RWPE2 (cell line): ENCODE results near the gene ACE2.

ENCODE experiments used
- ATAC-seq: fragments of 200-7000 bp; cut with Tn5 transposase; 3 replicates; pipeline ENCODE4 v1.9.1; 2021; ENCODE audit warnings: low read depth
- DNase-seq: peaks from one replicate; pipeline ENCODE4 v3.0.0-alpha.2; 2020; ENCODE audit warnings: low spot score
- H3K27ac ChIP-seq: fragments of 450-650 bp; 2 replicates; pipeline ENCODE4 v1.5.1; 2017; ENCODE audit warnings: mild to moderate bottlenecking; ENCODE audit not compliant: poor library complexity, severe bottlenecking
- H3K27me3 ChIP-seq: fragments of 250-450 bp; sonication (Bioruptor Pico); 2 replicates; pipeline ENCODE4 v1.5.1; 2021; ENCODE audit warnings: mild to moderate bottlenecking, moderate library complexity; ENCODE audit not compliant: insufficient read depth, poor library complexity, severe bottlenecking
- H3K36me3 ChIP-seq: fragments of 250-450 bp; sonication (Bioruptor Pico); 2 replicates; pipeline ENCODE4 v1.5.1; 2020; ENCODE audit warnings: low read depth, mild to moderate bottlenecking, moderate library complexity
- H3K4me1 ChIP-seq: fragments of 250-450 bp; sonication (Bioruptor Pico); 2 replicates; pipeline ENCODE4 v1.5.1; 2021; ENCODE audit warnings: mild to moderate bottlenecking, moderate library complexity; ENCODE audit not compliant: insufficient read depth, poor library complexity, severe bottlenecking
- H3K4me3 ChIP-seq: fragments of 250-450 bp; sonication (Bioruptor Pico); 2 replicates; pipeline ENCODE4 v1.5.1; 2021; ENCODE audit warnings: mild to moderate bottlenecking, moderate library complexity; ENCODE audit not compliant: severe bottlenecking
- H3K9me3 ChIP-seq: fragments of 250-450 bp; sonication (Bioruptor Pico); 2 replicates; pipeline ENCODE4 v1.5.1; 2021; ENCODE audit warnings: mild to moderate bottlenecking, moderate library complexity; ENCODE audit not compliant: severe bottlenecking
- TF ChIP-seq, protein P1 (sequence below): fragments of 450-650 bp; IDR thresholded peaks from one replicate; pipeline ENCODE4 v1.5.1; 2017; ENCODE audit warnings: mild to moderate bottlenecking, moderate library complexity; ENCODE audit not compliant: poor library complexity, severe bottlenecking

The ACE2 gene

DNA sequence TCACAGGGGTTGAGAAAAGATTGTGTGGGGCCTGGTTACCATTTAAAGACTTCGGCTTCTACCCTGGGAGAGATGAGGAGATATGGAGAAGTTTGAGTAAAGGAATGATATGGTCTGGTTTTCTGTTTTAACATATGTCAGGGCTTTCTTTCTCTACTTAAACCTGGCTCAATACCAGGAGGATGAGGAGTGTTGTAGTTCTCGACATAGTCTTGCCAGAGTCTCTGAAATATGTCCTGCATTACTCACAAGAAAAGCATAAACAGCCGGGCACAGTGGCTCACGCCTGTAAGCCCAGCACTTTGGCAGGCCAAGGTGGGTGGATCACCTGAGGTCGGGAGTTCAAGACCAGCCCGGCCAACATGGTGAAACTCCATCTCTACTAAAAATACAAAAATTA, 16.4 kb upstream of the ACE2 start:
- peaks cover 13% of the 10 kb centered on the region for H3K4me1 ChIP-seq
- no peaks in the 10 kb centered on the region for H3K9me3 ChIP-seq
- TF ChIP-seq, protein P1, sequence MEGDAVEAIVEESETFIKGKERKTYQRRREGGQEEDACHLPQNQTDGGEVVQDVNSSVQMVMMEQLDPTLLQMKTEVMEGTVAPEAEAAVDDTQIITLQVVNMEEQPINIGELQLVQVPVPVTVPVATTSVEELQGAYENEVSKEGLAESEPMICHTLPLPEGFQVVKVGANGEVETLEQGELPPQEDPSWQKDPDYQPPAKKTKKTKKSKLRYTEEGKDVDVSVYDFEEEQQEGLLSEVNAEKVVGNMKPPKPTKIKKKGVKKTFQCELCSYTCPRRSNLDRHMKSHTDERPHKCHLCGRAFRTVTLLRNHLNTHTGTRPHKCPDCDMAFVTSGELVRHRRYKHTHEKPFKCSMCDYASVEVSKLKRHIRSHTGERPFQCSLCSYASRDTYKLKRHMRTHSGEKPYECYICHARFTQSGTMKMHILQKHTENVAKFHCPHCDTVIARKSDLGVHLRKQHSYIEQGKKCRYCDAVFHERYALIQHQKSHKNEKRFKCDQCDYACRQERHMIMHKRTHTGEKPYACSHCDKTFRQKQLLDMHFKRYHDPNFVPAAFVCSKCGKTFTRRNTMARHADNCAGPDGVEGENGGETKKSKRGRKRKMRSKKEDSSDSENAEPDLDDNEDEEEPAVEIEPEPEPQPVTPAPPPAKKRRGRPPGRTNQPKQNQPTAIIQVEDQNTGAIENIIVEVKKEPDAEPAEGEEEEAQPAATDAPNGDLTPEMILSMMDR, result no peak
- no peak overlapping the region for H3K4me3 ChIP-seq
- no peaks in the 10 kb centered on the region for H3K27me3 ChIP-seq
- no peak overlapping the region for H3K27ac ChIP-seq
- no peaks in the 10 kb centered on the region for H3K36me3 ChIP-seq
- no peak for ATAC-seq
- no peak for DNase-seq

DNA sequence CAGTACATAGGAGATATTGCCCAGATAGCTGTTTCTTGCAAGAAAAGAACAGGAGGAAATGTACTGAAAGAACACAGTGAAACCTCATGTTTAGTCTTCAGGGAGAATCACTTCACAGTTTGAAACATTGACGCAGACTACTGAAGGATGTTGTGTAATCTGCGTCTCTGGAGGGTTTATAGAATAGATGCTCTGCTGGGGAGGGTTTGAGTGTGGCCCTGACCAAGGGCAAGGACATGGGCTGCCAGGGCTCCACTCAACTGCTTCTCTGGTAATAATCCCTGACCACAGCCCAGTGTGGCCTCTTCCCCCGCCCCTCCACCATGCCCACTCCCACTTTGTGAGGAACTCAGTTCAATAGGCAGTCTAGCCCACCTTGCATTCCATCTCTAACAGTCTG, 15.8 kb upstream of the ACE2 start:
- no peak for ATAC-seq
- H3K4me1 ChIP-seq, result peaks cover 13% of the 10 kb centered on the region
- no peaks in the 10 kb centered on the region for H3K9me3 ChIP-seq
- no peak overlapping the region for H3K4me3 ChIP-seq
- H3K27ac ChIP-seq, result no peak overlapping the region
- H3K27me3 ChIP-seq, result no peaks in the 10 kb centered on the region
- no peak for DNase-seq
- no peaks in the 10 kb centered on the region for H3K36me3 ChIP-seq
- TF ChIP-seq, protein P1, result no peak

DNA sequence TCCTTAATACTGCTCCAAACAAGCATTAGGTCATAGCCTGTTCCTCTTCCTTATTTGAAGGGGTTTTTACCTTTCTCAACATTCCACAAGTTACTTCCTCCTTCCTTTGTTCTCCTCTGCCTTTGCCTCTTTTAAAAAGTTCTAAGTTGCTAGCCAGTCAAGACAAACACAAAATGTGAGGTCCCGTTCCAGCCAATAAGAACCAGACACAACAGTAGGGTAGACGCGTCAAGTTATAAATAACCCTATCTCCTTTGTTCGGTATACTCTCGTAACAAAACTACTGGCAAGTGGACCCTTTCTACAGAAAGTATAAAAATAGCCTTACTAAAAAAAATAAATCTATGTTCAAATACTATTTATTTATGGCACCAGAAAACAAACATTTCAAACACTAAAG, 6.3 kb upstream of the ACE2 start:
- Histone ChIP-seq H3K4me1 (no peaks in the 10 kb centered on the region), H3K9me3 (no peaks in the 10 kb centered on the region), H3K27me3 (no peaks in the 10 kb centered on the region), H3K36me3 (no peaks in the 10 kb centered on the region), H3K4me3 (no peak overlapping the region), H3K27ac (no peak overlapping the region)
- ATAC-seq (no peak), DNase-seq (no peak)
- TF ChIP-seq, protein P1, result no peak

DNA sequence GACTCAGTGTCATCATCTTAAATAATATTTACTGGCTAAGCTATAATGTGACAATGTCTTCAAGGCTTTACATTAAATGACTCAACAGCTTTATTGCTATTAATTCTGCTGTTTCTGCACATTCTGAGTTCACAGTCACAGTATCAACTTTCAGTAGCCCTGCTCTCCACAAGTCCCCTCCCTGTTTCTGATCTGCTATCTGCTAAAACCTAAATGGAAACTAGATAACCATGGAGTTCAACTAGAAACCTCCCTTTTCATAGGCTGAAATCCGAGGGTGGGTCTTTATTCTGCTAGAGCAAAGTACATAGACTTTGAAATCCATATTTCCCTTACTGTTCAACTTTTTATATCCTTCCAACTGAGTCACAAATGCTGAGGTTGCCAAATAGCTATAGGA, 5.4 kb upstream of the ACE2 start:
- Histone ChIP-seq H3K27ac (no peak overlapping the region), H3K4me1 (no peaks in the 10 kb centered on the region), H3K36me3 (no peaks in the 10 kb centered on the region), H3K27me3 (no peaks in the 10 kb centered on the region), H3K4me3 (no peak overlapping the region), H3K9me3 (no peaks in the 10 kb centered on the region)
- TF ChIP-seq, protein P1, result no peak
- DNase-seq, result no peak
- ATAC-seq, result no peak

DNA sequence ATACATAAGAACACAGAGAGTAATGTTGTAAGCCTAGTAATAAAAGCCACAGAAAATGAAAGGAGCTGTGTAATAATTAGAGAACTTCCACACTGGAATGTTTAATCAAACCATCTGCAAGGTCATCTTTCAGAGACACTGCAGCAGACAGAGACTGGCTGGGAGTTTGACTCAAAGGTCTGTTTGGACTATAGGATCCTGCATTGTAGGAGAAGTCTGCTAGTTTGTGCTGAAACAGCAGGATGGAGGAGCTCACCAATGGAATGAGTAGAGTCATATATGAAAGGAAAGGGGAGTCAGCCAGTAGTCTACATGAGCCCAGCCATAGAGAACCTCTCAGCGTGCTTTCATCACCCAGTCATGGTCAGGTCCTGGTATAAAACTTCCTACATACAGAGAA, 4.5 kb upstream of the ACE2 start:
- Histone ChIP-seq H3K4me3 (no peak overlapping the region), H3K9me3 (no peaks in the 10 kb centered on the region), H3K27me3 (no peaks in the 10 kb centered on the region), H3K4me1 (no peaks in the 10 kb centered on the region), H3K36me3 (no peaks in the 10 kb centered on the region), H3K27ac (no peak overlapping the region)
- TF ChIP-seq, protein P1, result no peak
- ATAC-seq (no peak), DNase-seq (no peak)
